Measurements from ENCODE around the gene GDF9. TPM values are rescaled to one million over a fixed set of nuclear protein-coding genes. Genes with fewer than 3 reads are reported as not detected.

Gene GDF9
- total RNA-seq, 3 donors from 2014 or later, result 0.33 to 0.64 (median 0.44) TPM

GRCh38 chr5:132816083-132816482, 50.2 kb downstream of the GDF9 start:
- Histone ChIP-seq H3K4me1 (no peaks in the 10 kb centered on the region), H3K4me3 (no peak overlapping the region), H3K27ac (no peak overlapping the region), H3K36me3 (no peaks in the 10 kb centered on the region), H3K27me3 (peaks cover 2 to 9% of the 10 kb centered on the region in 2 donors), H3K9me3 (no peaks in the 10 kb centered on the region)
- intact Hi-C loops (cut with DNase I; ENCODE audit: low total_unique reads), result no loop called here
- no peak for DNase-seq (ENCODE audit: low spot score in 2 of 2)
- TF ChIP-seq POLR2A (IDR thresholded peaks at IDR 0.05) (no peak), CTCF (IDR thresholded peaks at IDR 0.05) (no peak), POLR2AphosphoS5 (IDR thresholded peaks at IDR 0.05) (no peak)

DNA sequence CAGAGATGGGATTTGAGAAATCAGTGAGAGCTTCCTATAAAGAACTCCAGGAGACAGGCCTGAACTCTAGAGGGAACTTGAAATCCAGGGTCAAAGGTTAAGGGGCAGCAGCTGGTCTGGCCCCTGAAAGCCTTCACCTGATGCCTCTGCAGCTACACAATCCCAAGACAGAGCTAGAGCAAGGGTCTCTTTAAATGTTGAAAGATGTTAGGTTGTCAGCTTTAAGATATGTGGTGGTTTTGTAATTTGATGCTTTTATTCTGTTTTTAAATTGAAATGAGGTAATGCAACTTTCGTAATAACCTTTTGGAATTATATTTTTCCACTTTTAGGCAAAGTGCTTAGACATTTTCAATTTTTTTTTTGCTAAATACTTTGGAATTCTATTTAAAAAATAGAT, 50.8 kb downstream of the GDF9 start:
- no peaks in the 10 kb centered on the region for H3K36me3 ChIP-seq
- intact Hi-C loops (cut with DNase I; ENCODE audit: low total_unique reads), result no loop called here

GRCh38 chr5:132814503-132815294, 51.6 kb downstream of the GDF9 start:
- DNase-seq (ENCODE audit: low spot score in 2 of 2), result no peak
- Histone ChIP-seq H3K9me3 (no peaks in the 10 kb centered on the region), H3K4me1 (no peaks in the 10 kb centered on the region), H3K36me3 (no peaks in the 10 kb centered on the region), H3K4me3 (peak overlapping the region in 2 of 3 donors; percentile 58 to 77), H3K27me3 (peaks cover 2 to 15% of the 10 kb centered on the region in 2 donors), H3K27ac (no peak overlapping the region)
- intact Hi-C loops (cut with DNase I; ENCODE audit: low total_unique reads), result no loop called here
- TF ChIP-seq POLR2AphosphoS5 (IDR thresholded peaks at IDR 0.05), result no peak
- TF ChIP-seq CTCF (IDR thresholded peaks at IDR 0.05), result no peak
- no peak for TF ChIP-seq POLR2A (IDR thresholded peaks at IDR 0.05)

More for the DNA sequence above, 50.8 kb downstream of the GDF9 start:
- H3K9me3 ChIP-seq, result no peaks in the 10 kb centered on the region
- no peaks in the 10 kb centered on the region for H3K4me1 ChIP-seq
- TF ChIP-seq CTCF (IDR thresholded peaks at IDR 0.05) (no peak), POLR2A (IDR thresholded peaks at IDR 0.05) (no peak), POLR2AphosphoS5 (IDR thresholded peaks at IDR 0.05) (no peak)
- peaks cover 2 to 15% of the 10 kb centered on the region in 2 donors for H3K27me3 ChIP-seq
- no peak overlapping the region for H3K27ac ChIP-seq
- no peak overlapping the region for H3K4me3 ChIP-seq
- DNase-seq (ENCODE audit: low spot score in 2 of 2), result no peak

DNA sequence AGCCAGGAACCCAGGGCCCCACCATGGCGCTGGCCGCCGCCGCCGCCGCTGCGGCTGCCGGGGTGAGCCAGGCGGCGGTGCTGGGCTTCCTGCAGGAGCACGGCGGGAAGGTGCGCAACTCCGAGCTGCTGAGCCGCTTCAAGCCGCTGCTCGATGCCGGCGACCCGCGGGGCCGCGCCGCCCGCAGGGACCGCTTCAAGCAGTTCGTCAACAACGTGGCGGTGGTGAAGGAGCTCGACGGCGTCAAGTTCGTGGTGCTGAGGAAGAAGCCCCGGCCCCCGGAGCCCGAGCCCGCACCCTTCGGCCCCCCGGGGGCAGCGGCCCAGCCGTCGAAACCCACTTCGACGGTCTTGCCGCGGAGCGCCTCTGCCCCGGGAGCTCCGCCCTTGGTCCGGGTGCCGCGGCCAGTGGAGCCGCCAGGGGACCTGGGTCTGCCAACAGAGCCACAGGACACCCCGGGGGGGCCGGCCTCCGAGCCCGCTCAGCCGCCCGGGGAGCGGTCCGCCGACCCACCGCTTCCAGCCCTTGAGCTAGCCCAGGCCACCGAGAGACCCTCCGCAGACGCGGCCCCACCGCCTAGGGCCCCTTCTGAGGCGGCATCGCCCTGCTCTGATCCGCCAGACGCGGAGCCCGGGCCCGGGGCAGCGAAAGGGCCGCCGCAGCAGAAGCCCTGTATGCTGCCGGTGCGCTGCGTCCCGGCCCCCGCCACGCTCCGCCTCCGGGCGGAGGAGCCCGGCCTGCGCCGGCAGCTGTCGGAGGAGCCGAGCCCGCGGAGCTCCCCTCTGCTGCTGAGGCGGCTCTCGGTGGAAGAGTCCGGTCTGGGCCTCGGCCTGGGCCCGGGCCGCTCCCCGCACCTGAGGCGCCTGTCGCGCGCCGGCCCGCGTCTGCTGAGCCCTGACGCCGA, 52.4 kb downstream of the GDF9 start:
- H3K4me3 ChIP-seq, result peak overlapping the region; percentile 23 to 77 (median 58)
- TF ChIP-seq POLR2AphosphoS5 (IDR thresholded peaks at IDR 0.05), result no peak
- TF ChIP-seq CTCF (IDR thresholded peaks at IDR 0.05), result no peak
- no peak for TF ChIP-seq POLR2A (IDR thresholded peaks at IDR 0.05)
- no peak for DNase-seq (ENCODE audit: low spot score in 2 of 2)
- no peaks in the 10 kb centered on the region for H3K4me1 ChIP-seq
- H3K9me3 ChIP-seq, result no peaks in the 10 kb centered on the region
- intact Hi-C loops (cut with DNase I; ENCODE audit: low total_unique reads), result no loop called here
- peak overlapping the region in 1 of 2 donors; percentile 54 for H3K27ac ChIP-seq
- peaks cover 2 to 15% of the 10 kb centered on the region in 2 donors for H3K27me3 ChIP-seq
- no peaks in the 10 kb centered on the region for H3K36me3 ChIP-seq

Data from breast epithelium (tissue), 4 donors.